HUES64 (cell line): ENCODE measurements around the gene MYBPC1.
A peak's percentile ranks its signal among the peaks of the same experiment; 100 is the strongest.

ENCODE experiments used
- H3K27ac ChIP-seq: 2 replicates; pipeline ENCODE4 v1.7.0; 2013; ENCODE audit warnings: low read depth, low read length, inconsistent platforms
- H3K27me3 ChIP-seq: 2 replicates; pipeline ENCODE4 v1.6.1; 2013; ENCODE audit warnings: mild to moderate bottlenecking, low read length; ENCODE audit not compliant: insufficient read depth
- H3K36me3 ChIP-seq: 2 replicates; pipeline ENCODE4 v1.6.1; 2013; ENCODE audit warnings: mild to moderate bottlenecking, low read length; ENCODE audit not compliant: insufficient read depth
- H3K4me1 ChIP-seq: 2 replicates; pipeline ENCODE4 v1.6.1; 2013; ENCODE audit warnings: mild to moderate bottlenecking, low read length, moderate library complexity; ENCODE audit not compliant: insufficient read depth
- H3K4me3 ChIP-seq: 2 replicates; pipeline ENCODE4 v1.5.1; 2013; ENCODE audit warnings: mild to moderate bottlenecking, low read length, moderate library complexity
- H3K9ac ChIP-seq: 2 replicates; pipeline ENCODE4 v1.6.1; 2013; ENCODE audit warnings: mild to moderate bottlenecking, low read depth, low read length
- H3K9me3 ChIP-seq: 2 replicates; pipeline ENCODE4 v1.6.1; 2013; ENCODE audit warnings: low read depth, low read length; ENCODE audit not compliant: insufficient read depth
- WGBS: fragments of 150-250, 120-280 bp; methylation state at CpG from one replicate; pipeline ENCODE4 v1.1.7; 2013; ENCODE audit warnings: missing lambda C conversion rate; 5-methylcytosine and 5-hydroxymethylcytosine counted together

The MYBPC1 gene

DNA sequence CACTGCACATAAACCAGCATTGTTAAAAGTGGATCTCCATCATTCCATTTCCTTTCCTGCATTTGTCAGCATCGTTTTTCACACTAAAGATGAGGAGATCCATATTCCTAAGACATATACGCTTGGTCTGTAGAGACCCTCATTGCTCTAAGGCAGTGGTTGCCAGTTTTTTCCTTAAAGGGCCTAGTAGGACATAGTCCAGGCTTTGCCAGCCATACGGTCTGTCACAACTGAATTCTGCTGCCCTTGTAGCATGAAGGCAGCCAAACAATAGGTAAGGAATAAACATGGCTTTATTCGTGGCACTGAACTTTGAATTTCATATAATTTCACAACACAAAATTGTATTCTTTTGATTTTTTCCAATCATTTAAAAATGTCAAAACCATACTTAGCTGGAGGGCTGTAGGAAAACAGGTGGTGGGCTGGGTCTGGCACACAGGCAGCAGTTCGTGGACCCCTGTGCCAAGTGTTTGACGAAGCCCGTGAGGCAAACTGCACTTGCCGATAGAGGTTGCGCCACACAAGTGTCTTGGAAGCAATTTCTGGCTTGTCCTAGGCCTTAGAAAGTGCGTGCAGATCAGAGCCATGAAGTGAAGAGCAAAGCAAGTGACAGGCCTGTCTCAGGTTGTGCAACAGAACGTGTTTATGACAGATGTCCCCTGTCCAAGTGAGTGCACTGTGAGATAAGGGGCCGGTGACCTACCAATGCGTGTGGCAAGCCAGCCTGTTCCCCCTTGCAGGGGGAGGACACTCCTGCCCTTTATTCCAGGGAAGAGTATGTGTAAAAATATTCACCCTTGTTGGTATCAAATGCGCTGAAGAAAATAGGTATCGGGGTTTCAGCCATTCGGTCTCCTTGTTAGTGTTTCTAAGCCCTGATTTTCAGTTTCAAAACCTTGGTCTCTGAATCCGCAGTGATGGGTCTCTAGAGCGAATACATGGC lies 101.8 kb downstream of the MYBPC1 start:
- Histone ChIP-seq H3K9ac (peak overlapping the region; percentile 75), H3K9me3 (no peaks in the 10 kb centered on the region), H3K27ac (no peak overlapping the region), H3K27me3 (peaks cover 35% of the 10 kb centered on the region), H3K36me3 (no peaks in the 10 kb centered on the region), H3K4me1 (peaks cover 4% of the 10 kb centered on the region; the same call in 1 of the 2 replicates), H3K4me3 (peak overlapping the region; percentile 86)
- 44% methylated on average over 18 of the region's 18 CpGs for WGBS

DNA sequence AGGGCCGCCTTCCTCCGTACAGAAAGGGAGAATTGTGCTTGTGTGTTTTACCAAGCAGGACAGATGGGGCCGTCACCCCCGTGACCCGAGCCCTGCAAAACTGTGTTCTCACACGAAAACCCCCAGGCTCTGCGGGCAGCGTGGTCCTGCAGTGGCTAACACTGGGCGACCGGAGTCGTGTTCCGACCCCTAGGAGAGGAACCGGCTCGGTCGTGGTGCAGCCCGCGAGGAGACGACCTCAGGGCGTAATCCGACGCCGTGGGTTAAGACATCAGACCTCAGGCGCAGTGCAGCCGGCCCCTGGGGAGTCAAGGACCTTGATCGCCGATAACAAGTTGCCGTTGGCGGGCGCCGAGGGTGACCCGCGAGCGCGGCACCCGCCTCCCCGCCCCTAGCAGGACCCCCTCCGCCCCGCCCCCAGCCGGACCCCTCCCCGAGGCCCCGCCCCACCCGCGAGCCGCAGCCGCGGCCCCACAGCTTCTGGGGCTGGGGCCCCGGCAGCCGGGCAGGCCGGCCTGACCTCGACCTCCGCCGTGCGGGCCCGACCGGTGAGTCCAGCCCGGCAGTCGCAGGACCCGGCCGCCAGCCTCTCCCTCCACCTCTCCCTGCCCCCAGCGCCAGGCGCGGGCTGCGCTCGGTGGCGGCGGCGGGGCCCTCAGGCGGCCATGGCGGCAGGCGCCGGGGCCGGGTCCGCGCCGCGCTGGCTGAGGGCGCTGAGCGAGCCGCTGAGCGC lies 102.6 kb downstream of the MYBPC1 start, which contains the start of gene CHPT1:
Gene CHPT1 (plus strand): TSS at position 444 of the 733 bp plus-strand sequence. CDS start 222 bp downstream, at position 666.
- H3K27ac ChIP-seq = no peak within 1 kb of the TSS
- peak within 1 kb of the TSS; percentile 88 for H3K9ac ChIP-seq
- peak within 1 kb of the TSS; percentile 86 for H3K4me3 ChIP-seq
- H3K4me1 ChIP-seq = peaks cover 4% of the 10 kb centered on the region; the same call in 1 of the 2 replicates
- H3K36me3 ChIP-seq = no peaks in the 10 kb centered on the region
- H3K27me3 ChIP-seq = peaks cover 35% of the 10 kb centered on the region
- WGBS = under 1% methylated on average over 80 of the region's 80 CpGs
- H3K9me3 ChIP-seq = no peaks in the 10 kb centered on the region

DNA sequence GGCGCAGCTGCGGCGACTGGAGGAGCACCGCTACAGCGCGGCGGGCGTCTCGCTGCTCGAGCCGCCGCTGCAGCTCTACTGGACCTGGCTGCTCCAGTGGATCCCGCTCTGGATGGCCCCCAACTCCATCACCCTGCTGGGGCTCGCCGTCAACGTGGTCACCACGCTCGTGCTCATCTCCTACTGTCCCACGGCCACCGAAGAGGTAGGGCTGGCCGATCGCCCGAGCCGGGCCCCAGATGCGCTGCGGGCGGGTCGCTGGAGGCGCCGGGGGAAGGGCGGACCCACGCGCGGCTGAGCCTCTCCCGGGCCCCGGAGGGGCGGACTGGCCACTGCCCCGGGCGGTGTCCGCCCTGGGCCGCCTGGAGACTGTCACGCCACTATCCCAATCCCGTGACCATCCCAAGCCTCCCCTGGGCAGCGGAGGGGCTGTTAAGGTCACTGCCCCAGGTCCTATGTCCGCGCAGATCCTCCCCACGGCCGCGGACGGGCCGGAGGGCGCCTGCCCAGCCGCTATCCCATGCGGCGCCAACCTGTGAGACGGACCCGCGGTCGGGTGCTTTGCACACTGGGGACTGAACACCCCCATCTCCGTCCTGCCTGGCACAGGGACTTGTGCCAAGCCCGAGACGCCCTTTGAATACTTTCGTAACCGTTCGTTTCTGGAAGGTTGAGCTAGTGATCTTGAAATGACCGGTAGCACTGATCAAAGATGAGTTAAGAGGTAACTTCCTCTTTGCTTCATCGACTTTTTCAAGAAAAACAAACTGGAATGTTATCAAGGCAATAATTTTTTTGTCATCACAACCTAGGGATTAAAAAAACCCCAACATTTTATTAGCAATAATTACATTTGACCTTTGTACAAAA lies 103.4 kb downstream of the MYBPC1 start:
- Histone ChIP-seq H3K4me3 (peak overlapping the region; percentile 86), H3K4me1 (peaks cover 4% of the 10 kb centered on the region; the same call in 1 of the 2 replicates), H3K9ac (peak overlapping the region; percentile 88), H3K36me3 (no peaks in the 10 kb centered on the region), H3K27ac (no peak overlapping the region), H3K9me3 (no peaks in the 10 kb centered on the region), H3K27me3 (peaks cover 35% of the 10 kb centered on the region)
- WGBS = under 1% methylated on average over 67 of the region's 67 CpGs

DNA sequence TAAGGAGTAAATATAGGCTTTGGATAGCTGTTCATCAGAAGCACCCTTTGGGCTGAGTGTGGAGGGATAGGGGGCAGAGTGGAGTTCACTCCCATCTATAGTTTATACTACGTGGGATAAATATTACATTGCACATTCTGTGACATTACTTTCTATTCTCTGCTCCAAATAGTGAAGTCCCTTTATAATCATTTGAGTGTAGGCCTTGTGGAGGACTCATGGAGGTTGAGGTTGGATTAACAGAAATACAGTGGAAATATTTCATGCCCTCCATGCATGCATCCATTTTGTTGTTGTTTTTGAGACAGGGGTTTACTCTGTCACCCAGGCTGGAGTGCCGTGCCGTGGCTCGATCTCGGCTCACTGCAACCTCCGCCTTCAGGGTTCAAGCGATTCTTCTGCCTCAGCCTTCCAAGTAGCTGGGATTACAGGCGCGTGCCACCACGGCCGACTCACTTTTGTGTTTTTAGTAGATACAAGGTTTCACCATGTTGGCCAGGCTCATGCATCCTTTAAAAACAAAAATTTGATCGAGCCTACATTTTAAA lies 104.1 kb downstream of the MYBPC1 start:
- no peaks in the 10 kb centered on the region for H3K36me3 ChIP-seq
- H3K9ac ChIP-seq = peak overlapping the region; percentile 88; the same call in 1 of the 2 replicates
- peak overlapping the region; percentile 86 for H3K4me3 ChIP-seq
- WGBS = 82% methylated on average over 10 of the region's 12 CpGs
- peaks cover 4% of the 10 kb centered on the region; the same call in 1 of the 2 replicates for H3K4me1 ChIP-seq
- peaks cover 35% of the 10 kb centered on the region for H3K27me3 ChIP-seq
- no peaks in the 10 kb centered on the region for H3K9me3 ChIP-seq
- no peak overlapping the region for H3K27ac ChIP-seq

DNA sequence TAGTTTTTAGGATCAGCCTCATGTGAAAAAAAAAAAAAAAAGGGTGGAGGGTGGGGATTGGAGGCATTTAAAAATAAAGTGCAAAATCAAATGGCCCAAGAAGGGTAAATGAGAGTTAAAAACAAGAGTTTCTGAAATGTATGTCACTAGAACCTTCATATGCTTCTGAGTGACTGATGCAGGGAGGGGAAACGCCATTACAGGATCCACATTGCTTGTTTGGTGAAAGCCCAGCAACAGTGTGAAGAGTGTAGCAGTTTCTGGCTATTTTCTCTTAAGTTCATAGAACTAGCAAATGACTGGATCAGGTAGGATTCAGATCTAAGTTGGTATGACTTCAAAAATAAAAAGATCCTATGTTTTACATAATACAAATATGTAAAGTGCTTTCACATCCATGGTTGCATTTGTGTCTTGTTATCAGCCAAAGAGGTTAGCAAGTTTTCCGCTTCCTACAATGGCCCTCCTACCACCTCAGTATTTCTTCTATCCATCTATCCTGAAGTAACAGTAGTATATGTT lies 105.6 kb downstream of the MYBPC1 start:
- H3K27ac ChIP-seq = no peak overlapping the region
- H3K9me3 ChIP-seq = no peaks in the 10 kb centered on the region
- H3K27me3 ChIP-seq = peaks cover 31% of the 10 kb centered on the region
- H3K4me3 ChIP-seq = no peak overlapping the region
- peaks cover 4% of the 10 kb centered on the region; the same call in 1 of the 2 replicates for H3K4me1 ChIP-seq
- H3K9ac ChIP-seq = no peak overlapping the region
- H3K36me3 ChIP-seq = no peaks in the 10 kb centered on the region
- WGBS = 85% methylated on average over 1 of the region's 2 CpGs

DNA sequence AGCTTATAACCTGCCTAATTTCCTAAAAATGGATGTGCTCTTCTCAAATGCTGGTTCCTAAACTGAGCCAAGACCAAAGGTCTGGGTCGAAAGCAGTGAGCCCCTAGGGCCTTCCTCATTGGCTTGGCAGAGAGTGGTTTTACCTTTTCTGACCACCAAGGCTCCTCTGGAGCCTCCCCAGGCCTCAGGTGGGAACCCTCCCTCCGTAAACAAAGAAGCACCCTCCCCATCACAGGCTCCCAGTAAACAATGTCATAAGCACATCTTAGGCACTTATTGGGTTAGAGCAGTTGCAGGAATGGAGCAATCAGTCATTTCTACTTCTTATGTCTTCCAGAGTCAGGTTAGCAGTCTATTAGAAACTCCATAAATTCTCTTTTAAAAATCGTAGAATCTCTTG lies 108.7 kb downstream of the MYBPC1 start:
- 82% methylated on average over 3 of the region's 3 CpGs for WGBS
- Histone ChIP-seq H3K4me1 (peaks cover 3% of the 10 kb centered on the region; the same call in 1 of the 2 replicates), H3K4me3 (no peak overlapping the region), H3K27me3 (peaks cover 3% of the 10 kb centered on the region; the same call in 1 of the 2 replicates), H3K27ac (no peak overlapping the region), H3K9me3 (no peaks in the 10 kb centered on the region), H3K9ac (no peak overlapping the region), H3K36me3 (no peaks in the 10 kb centered on the region)

DNA sequence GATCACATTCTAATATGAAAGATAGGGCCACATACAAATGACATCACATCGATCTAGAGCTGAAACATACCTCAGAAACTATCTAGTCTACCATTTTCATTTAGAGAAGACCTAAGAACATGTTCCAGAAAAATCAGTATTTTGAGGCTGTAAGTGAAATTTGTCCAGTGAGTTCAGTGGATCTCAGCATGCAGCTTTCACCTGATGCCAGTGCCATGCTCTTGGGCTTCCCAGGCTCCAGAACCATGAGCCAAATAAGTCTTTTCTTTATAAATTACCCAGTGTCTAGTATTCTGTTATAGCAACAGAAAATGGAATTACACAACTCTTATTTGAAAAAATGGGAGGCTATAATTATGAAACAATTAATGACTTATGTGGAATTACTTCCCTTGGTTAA lies 111.6 kb downstream of the MYBPC1 start:
- Histone ChIP-seq H3K9ac (no peak overlapping the region), H3K27me3 (no peaks in the 10 kb centered on the region), H3K4me1 (no peaks in the 10 kb centered on the region), H3K4me3 (no peak overlapping the region), H3K36me3 (no peaks in the 10 kb centered on the region), H3K27ac (no peak overlapping the region), H3K9me3 (no peaks in the 10 kb centered on the region)
- WGBS = 94% methylated on average over 1 of the region's 1 CpG

DNA sequence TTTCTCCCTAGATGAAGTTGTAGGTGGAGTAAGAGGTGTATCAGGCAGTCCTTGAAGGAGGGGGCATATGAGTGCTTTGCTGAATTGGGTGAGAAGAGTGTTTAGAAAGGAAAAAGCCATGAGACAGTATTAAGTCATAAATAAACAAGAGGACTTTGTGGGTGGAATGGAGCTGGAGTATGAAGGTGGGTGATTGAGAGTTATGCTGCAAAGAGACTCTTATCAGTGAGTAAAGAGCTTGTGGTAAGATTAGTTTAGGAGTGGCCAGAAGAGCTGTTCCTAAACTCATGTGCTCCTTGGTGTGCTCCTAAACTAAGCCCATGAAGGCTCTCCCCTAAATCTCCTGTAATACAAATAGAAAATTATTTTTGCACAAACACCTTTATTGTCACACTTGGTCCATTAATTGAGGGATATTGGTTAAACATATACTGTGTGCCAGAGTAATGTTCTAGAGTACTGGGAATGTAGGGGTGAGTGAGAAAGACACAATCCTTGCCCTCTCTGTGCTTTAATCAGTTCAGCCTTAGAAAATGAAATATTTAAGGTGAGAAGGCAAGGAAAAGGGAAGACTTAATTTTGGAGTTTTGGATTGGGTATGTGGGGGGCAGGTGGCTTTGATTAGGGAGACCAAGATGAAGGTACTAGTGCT lies 112.5 kb downstream of the MYBPC1 start:
- H3K4me1 ChIP-seq = no peaks in the 10 kb centered on the region
- no peak overlapping the region for H3K4me3 ChIP-seq
- H3K27ac ChIP-seq = no peak overlapping the region
- no peaks in the 10 kb centered on the region for H3K36me3 ChIP-seq
- no peaks in the 10 kb centered on the region for H3K9me3 ChIP-seq
- H3K9ac ChIP-seq = no peak overlapping the region
- no peaks in the 10 kb centered on the region for H3K27me3 ChIP-seq

DNA sequence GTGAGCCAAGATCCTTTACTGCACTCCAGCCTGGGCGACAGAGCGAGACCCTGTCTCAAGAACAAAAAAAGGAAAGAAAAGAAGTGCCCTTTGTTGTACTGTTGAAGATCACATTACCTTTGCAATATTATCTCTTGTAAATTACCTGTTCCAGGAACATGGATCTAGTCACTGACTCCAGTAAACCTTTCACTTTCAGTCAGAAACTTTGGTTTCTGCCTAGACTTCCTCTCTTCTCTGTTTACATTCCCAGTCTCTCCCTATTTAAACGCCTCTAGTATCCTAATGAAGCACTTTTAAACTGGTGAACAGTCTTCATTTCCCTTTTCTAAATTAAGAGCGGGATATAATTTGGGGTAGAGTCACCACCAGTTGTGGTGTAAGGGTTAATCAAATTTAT lies 115.5 kb downstream of the MYBPC1 start:
- no peak overlapping the region for H3K9ac ChIP-seq
- H3K4me1 ChIP-seq = no peaks in the 10 kb centered on the region
- H3K36me3 ChIP-seq = no peaks in the 10 kb centered on the region
- H3K27me3 ChIP-seq = no peaks in the 10 kb centered on the region
- H3K4me3 ChIP-seq = no peak overlapping the region
- H3K9me3 ChIP-seq = no peaks in the 10 kb centered on the region
- H3K27ac ChIP-seq = no peak overlapping the region
- 99% methylated on average over 4 of the region's 4 CpGs for WGBS
